GM18520 (cell line): ENCODE results near the gene CRELD2.
A peak's percentile ranks its signal among the peaks of the same experiment; 100 is the strongest.

ENCODE experiments used
- ATAC-seq: cut with Tn5 transposase; IDR thresholded peaks from one replicate; pipeline ENCODE4 v1.9.1; 2021; ENCODE audit not compliant: unreplicated experiment

The CRELD2 gene

DNA sequence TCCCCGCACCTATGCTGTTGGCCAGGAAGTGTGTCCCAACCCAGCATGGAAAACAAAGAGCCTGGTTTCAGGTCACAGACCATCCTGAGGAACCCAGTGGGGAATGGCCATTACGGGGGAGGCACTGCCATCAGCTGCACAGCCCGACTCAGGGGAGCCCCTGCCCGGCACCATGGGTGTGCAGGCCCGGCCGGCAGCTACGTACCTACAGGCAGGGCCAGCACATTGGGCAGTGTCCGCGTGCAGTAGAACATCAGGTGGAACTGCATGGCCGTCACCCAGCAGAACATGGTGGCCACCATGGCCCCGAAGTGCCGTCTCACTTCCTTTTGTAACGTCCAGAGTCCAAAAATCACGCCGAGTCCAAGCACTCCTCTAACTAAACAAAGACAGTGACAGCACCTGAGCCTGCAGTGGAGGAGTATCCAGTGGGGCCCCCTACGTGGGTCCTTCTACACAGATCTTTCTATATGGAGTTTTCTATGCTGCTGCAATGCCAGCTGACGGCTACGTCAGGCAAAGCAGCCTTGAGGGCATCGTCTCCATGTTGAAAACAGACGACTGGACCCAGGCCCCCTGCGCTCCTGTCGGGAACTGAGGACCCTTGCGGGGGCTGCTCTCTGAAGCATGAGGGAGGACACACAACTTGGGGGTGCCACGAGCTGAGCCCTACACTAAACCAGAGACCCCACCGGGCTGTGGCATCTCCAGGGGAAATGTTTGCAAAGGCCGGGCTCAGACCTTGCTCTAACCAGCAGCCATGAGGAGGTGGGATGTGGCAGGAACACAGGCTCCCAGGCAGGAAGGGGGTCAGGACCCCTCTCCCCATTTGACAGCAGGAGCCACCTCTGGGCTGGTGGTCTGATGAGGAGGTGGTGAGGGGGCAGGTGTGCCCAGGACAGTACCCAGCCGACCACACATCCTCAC is 7.9 kb upstream of the CRELD2 start:
- no peak for ATAC-seq

DNA sequence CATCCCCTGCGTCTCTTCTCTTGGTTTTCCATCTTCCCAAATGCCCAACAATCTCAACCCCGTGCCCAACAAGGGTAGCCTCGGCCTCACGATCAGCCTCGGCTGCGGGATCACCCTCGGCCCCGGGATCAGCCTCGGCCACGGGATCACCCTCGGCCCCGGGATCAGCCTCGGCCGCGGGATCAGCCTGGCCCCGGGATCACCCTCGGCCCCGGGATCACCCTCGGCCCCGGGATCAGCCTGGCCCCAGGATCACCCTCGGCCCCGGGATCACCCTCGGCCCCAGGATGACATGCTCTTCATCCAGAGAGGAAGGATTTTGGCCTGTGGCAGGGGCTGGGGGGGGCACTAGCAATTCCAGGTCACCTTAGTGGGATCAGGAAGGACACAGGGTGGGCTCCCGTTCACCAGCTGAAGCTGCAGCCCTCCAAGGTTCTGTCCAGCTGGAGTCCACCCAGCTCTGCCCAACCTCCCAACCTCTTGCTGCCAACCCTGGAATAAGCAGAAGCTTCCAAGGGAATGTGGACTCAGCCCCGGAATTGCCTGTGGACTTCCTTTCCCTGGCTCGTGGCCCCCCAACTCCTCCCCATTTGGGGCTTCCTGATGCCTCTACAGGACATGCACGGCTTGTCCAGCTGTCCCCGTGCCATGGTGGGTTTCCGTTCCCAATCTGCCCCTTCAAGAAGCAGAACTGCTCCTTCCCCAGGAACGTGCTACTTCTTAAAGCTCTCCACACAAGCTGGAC is 6.4 kb upstream of the CRELD2 start:
- ATAC-seq = no peak

DNA sequence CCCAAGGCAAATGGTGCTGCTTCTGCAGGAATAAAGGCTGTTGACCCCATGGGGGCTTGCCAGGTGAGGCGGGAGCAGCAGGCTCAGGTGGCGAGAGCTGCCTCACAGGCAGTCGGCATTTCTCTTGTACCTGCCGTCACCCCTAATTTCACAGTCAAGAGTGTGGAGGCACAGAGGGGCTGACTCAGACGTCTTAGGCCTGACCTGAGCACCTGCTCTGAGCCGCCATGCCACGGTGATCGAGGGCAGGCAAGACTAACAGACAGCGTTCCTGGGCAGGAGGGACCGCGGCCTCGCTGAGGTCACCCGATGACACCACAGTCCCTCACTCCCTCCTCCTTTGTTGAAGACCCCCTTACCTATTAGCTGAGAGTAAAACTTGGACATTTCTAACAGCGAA is 5.4 kb upstream of the CRELD2 start:
- no peak for ATAC-seq

DNA sequence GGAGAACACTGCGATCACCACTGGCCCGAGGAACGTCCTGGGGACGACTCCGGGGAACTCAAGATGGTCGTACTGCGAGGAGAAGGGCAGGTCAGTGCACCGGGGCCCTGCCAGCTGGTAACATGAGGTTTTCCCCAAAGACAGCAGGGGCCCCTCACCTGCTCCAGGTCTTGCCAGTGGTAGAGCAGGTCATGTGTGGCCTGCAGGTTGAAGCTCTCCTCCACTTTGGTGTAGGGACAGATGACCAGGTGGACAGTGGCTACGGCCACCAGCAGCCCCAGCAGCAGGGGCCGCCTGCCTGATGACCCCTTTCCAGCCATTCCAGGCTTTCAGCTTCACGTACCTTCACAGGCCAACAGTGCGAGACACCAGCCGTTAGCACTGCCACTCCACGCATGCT is 5.0 kb upstream of the CRELD2 start:
- no peak for ATAC-seq

DNA sequence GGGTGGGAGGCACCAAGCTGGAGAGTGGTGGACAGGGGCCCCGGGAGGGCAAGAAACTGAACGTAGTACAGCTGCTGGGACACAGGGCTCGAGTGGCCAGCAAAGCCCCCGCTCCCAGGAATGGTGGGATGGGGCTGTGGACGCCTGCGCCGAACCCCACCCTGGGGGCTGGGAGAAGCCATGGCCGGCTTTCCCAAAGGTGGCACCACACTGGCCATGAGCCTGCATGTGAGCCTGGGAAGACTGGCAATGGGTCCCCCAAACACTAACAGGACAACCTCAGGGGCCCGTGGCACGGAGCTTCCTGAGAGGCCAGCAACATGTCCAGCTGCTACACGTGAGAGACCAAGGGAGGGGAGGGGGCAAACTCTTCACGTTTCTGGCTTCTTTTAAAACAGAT is 4.2 kb upstream of the CRELD2 start:
- no peak for ATAC-seq

DNA sequence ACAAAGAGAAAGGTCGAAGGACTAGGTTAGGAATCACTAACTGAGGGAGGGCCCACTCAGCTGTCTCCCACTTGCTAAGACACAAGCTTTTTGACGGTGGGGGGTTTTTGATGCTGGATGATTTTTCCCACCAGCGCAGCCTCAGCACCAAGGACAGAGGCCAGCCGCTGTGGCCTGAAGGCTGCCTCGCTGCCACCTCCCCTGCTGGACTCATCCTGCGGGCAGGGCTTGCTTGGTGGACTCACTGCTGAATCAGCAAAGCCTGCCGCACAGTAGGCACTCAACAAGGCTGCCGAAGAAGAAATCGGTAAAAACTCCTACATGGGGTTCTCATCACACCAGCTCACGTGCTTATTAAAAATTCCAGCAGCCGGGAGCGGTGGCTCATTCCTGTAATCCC is 2.8 kb upstream of the CRELD2 start:
- no peak for ATAC-seq

DNA sequence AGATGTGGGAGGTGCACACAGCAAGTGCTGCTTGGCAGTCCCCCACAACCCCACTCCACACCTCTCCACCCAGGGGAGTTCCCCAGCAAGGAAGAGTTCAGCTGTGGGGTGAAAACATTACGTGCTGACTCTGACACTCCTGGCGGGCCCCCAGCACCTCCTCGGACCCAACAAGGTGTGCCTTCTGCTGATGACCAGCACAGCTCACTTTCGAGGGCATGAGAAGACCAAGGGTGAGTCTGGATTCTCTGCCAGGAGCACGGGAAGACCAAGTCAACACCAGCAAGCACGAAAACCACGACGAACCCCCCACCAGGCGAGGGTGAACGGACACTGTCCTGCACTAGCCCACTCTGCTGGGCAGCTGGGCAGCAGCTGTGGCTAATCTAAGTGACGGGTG is 1.6 kb upstream of the CRELD2 start:
- no peak for ATAC-seq

DNA sequence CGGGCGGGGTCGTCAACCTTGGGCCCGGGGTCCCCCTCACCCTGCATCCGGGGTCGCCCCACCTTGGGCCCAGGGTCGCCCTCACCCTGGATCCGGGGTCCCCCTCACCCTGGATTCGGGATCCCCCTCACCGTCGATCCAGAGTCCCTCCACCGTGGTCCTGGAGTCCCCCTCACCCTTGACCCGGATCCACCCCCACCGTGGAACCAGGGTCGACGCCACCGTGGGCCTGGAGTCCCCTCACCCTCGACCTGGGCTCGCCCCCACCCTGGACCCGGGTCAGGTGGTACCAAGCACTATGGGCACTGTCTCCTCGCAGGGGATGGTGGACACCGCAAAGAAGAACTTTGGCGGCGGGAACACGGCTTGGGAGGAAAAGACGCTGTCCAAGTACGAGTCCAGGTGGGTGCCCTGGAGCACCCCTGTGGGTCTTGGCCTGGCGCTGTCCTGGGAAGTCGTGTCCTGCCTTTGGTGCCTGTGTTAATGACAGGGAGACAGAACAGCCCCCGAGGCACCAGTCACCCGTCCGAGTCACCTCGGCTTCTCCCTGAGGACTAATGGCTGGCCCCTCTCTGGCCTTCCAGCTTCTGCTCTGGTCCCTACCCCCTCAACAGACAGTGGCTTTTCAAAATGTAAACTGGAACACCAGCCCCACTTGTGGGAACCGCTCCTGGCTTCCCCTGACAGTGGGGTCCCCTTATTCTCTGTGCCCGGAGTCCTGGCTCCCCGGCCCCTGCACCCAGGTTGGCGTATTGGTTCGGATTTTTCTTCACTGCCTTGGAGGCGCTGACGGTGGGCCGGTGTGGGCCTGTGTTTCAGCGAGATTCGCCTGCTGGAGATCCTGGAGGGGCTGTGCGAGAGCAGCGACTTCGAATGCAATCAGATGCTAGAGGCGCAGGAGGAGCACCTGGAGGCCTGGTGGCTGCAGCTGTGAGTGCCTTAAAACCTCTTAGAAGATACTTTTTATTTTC is 762 bp downstream of the CRELD2 start:
- ATAC-seq = no peak

DNA sequence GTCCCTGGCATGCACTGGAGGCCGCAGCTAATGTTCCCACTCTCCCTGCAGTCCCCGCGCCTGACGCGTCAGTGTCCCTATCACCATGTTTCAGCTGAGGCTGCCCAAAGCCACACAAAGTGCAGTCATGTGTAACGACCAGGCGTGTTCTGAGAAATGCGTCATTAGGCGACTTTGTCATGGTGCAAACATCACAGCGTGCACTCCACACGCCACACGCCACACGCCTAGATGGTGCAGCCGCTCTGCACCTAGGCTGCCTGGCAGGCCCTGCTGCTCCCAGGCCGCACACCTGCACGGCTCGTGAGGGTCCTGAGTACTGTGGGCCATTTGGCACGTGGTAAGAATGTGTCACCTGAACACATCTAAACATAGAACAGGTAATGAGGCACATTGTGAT is 2.4 kb downstream of the CRELD2 start:
- ATAC-seq = no peak

DNA sequence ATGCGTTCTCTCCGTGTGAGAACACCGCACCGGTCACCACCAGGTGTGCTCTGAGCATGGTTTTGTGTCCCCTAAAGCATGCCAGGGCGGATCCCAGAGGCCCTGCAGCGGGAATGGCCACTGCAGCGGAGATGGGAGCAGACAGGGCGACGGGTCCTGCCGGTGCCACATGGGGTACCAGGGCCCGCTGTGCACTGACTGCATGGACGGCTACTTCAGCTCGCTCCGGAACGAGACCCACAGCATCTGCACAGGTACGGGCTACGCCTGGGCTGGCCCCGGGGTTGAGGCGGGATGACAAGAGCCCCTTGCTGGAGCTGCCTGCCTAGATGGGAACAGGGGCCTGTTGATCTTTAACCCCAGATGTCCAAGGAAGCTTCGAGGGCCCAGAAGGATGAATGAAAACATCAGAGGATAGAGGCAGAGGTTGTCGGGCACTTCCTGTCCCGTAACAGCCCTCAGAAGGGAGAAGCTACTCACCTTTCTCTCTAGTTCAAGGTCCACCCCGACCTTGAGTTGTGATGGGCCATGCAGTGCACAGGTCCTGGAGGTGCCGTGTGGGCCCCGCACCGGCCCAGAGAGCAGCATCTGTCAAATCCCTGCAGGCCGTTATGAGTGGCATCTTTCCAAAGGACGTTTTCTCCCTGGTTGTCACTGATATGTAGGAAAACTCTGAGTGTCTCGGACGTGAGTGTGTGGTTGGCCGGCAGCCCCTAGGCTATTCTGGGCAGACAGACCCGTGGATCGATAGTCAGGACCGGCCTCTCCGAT is 3.3 kb downstream of the CRELD2 start:
- no peak for ATAC-seq

DNA sequence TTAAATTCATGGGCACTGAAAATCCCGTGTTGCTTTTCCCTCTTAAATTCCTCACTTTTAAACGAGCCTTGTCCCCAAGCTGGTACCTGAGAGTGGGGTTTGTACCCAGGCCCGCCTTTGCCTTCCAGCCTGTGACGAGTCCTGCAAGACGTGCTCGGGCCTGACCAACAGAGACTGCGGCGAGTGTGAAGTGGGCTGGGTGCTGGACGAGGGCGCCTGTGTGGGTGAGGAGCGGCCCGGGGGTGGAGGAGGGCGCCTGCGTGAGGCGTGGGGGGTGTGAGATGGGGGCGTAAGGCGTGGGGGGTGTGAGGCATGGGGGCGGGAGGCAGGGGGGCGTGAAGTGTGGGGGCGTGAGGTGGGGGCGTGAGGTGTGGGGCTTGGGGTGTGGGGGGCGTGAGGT is 4.0 kb downstream of the CRELD2 start:
- no peak for ATAC-seq

DNA sequence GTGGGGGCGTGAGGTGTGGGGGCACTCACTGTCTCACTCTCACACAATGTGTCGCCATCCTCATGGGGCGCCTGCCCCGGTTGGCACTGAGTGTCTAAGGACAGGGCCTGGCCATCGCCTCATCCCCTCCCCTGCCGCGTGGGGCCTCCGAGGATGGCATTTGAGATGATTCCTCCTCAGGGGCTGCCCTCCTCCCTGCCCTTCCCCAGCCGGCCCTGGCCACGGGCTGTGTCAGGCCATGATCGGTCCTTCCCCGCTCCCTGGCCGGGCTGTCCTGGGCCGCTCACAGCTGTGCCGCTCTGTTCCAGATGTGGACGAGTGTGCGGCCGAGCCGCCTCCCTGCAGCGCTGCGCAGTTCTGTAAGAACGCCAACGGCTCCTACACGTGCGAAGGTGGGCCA is 4.5 kb downstream of the CRELD2 start:
- ATAC-seq = no peak

DNA sequence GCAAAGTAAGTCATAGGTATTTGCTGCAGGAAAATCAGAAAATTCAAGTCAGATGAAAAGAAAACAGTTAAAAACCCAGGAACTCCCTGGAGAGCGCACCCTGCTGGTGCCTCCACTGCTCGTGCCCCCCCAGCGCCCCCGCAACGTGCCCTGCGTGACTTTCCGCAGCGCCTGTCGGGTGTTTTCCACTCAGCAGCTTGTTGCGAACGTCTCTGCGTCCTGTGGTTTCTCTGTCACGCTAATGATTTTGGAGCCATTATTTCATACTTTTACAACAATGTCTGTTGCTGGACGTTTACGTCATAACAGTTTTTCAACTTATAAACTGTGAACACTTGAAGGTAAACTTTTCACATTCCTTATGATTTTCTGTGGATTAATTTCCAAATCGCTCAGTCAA is 5.0 kb downstream of the CRELD2 start:
- ATAC-seq = no peak

DNA sequence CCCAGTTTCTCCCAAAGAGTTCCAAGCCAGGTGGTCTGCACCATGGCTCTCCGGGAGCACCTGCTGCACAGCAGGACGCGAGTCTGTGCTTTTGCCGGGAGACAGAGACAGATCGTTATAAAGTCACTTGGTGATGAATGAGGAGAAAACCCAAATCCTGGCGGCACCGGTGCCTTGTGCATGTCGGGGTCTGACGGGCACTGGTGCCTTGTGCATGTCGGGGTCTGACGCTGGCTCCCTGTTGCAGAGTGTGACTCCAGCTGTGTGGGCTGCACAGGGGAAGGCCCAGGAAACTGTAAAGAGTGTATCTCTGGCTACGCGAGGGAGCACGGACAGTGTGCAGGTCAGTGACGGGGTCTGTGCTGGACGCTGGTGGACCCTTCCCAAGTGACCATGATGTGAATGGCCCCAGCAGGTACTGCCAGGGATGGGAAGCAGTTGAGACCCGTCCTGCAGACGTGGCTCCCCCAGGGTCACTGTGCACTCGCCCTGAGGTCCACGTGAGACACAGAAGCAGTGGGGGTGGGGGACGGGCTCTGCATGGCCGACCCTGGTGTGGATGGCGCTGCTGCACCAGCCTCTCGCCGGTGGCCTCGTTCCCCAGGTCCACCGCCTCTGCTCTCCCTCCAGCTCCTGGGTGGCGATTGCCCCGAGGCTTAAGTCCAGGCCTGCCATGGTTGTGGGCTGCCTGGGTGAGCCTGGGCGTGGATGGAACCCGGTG is 5.8 kb downstream of the CRELD2 start:
- ATAC-seq = no peak

DNA sequence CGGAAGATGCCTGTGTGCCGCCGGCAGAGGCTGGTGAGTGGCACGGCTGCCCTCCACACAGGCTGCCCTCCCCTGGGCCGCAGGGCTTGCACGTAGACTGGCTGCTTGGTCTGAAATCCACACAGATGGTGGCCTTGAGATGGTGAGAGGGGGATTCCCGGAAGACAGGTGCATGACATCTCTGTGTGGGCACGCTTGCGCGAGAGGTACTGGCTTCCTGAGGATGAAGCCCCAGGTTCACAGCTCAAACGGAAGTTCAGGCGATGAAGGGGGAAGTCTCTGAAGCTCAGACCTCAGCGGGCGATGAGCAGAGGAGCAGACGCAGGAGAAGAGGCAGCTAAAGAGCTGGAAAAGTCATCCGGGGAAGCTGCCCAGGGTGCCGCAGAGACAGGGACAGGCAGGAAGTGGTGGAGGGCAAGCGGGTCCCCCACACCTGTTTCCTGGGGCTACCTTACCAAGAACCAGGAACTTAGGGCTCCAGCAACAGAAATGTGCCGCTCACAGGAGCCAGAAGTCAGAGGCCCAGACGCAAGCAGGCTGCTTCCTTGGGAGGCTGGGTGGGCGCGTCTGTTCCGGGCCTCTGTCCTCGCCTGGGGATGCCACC is 7.2 kb downstream of the CRELD2 start:
- peak; percentile 30 for ATAC-seq

DNA sequence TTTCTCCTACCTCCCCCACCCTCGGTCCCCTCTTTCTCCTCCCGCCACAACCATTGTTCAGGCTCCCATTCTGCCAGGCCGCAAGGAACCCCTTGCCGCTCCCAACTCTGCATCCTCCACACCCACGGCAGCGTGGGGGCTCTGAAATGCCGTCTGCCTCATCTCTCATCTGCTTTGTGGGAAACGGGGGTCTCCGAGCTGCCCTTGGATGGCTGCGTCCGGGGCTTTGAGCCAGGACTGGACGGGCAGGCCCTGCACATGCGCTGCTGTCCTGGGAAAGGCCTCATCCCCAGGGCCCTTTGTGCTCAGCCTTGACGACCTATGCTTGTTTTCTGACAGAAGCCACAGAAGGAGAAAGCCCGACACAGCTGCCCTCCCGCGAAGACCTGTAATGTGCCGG is 8.5 kb downstream of the CRELD2 start:
- ATAC-seq = no peak

DNA sequence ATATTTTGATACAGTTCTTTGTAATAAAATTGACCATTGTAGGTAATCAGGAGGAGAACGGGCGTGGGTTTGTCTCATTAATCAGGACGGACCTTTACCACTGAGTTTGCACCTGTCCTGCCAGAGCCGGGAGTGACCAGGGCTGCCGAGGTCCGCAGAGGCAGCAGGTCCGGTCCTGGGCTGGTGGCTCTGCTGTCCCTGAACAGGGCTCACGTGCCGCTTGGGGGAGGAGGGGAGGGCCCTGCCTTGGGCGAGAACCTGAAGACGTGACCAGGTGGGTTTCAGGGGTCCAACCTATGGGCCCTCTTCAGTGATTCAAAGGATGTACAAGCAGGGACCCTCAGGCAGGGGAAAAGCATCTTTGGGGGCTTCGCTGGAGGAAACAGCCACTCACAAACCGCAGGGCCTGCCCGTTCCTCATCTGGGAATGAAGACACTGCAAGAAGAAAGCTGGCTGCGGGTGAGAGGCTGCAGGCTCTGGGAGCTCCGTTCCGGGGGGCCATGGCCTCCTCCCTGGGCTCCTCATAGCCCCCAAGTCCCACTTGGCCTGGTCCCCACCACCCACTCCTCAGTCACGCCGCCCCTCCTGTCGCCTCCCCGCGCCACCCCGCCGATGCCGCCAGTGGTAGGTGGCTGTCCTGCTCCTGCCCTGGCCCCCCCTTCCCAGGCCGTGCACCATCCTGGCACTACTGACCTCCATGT is 9.2 kb downstream of the CRELD2 start:
- ATAC-seq = no peak

DNA sequence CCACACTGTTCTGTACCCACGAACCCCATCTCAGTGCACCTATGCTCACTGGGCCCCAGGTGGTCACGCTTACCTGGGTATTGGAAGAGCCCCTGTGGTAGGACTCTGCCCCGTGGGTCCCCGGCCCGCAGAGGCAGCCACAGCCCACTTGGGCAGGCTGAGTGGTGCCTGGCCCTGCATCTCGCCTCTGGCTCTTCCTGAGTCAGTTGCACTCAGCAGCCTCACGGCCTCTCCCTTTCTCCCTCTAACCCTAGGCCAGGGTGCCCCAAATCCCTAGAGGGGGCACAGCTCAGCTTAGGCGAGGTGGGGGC is 9.7 kb downstream of the CRELD2 start:
- no peak for ATAC-seq
